Colonic mucosa (tissue), 4 donors: ENCODE data around the gene FASTK. TPM values are rescaled to one million over a fixed set of nuclear protein-coding genes. Genes with fewer than 3 reads are reported as not detected.

Source experiments
- DNase-seq: peaks from one replicate; pipeline ENCODE4 v3.0.0-alpha.2; 2020
- H3K27ac ChIP-seq: fragments of 200-600 bp; one replicate; pipeline ENCODE4 v1.8.0; 2021
- H3K27me3 ChIP-seq: fragments of 200-600 bp; one replicate; pipeline ENCODE4 v1.8.0; 2021
- H3K36me3 ChIP-seq: fragments of 200-600 bp; one replicate; pipeline ENCODE4 v1.8.0; 2021
- H3K4me1 ChIP-seq: fragments of 200-600 bp; one replicate; pipeline ENCODE4 v1.8.0; 2021; ENCODE audit warnings: mild to moderate bottlenecking
- H3K4me3 ChIP-seq: fragments of 200-600 bp; one replicate; pipeline ENCODE4 v1.8.0; 2021
- H3K9ac ChIP-seq, 2 donors: one replicate each; pipeline ENCODE4 v1.7.0; 2013; ENCODE audit warnings: control low read depth in 2 of 2, low read depth in 2 of 2, low read length in 2 of 2
- H3K9me3 ChIP-seq: fragments of 200-600 bp; one replicate; pipeline ENCODE4 v1.8.0; 2021
- CTCF ChIP-seq: fragments of 200-600 bp; IDR thresholded peaks from one replicate; pipeline ENCODE4 v1.8.0; 2022; ENCODE audit warnings: antibody characterized with exemption, mild to moderate bottlenecking
- intact Hi-C: fragments of 100-400 bp; cut with DNase I; formaldehyde crosslinking; loops from one replicate; pipeline ENCODE4 v1.14.1; 2022
- total RNA-seq, 2 donors: library from RNA; stranded (reverse); fragmentation: NEBNext Ultra II Directional in 1 of 2; extraction: Animal tissue kit (Norgen Biotek cat#: 25700) in 1 of 2; gene quantifications; one replicate each; pipeline ENCODE4 v1.2.1, GENCODE V29; 2021
- donor health status: healthy.
- donor health status: DM: no; HTN: no; CAD: no.
- donor health status: DM: no; HTN: no; CAD: no.

Gene FASTK
- total RNA-seq, 2 donors from 2014 or later, result 67.0 to 149 TPM

GRCh38 chr7:151126491-151127137, 46.0 kb upstream of the FASTK start:
- H3K4me1 ChIP-seq, result peaks cover 4% of the 10 kb centered on the region
- no peaks in the 10 kb centered on the region for H3K27me3 ChIP-seq
- TF ChIP-seq CTCF, result no peak
- intact Hi-C loops, result loop anchor here (10.0 kb wide), 1 partner anchor 118 kb away; the partner anchor contains the start of gene SMARCD3
- H3K36me3 ChIP-seq, result no peaks in the 10 kb centered on the region
- no peak overlapping the region for H3K4me3 ChIP-seq
- H3K27ac ChIP-seq, result peak overlapping the region; percentile 82
- H3K9me3 ChIP-seq, result no peaks in the 10 kb centered on the region
- peak; percentile 80 for DNase-seq
- no peak overlapping the region for H3K9ac ChIP-seq

GRCh38 chr7:151125846-151126481, 45.4 kb upstream of the FASTK start:
- Histone ChIP-seq H3K36me3 (no peaks in the 10 kb centered on the region), H3K27me3 (no peaks in the 10 kb centered on the region), H3K4me1 (peaks cover 4% of the 10 kb centered on the region), H3K9ac (peak overlapping the region; percentile 46 to 47), H3K27ac (peak overlapping the region; percentile 82), H3K4me3 (peak overlapping the region; percentile 37), H3K9me3 (no peaks in the 10 kb centered on the region)
- intact Hi-C loops, result loop anchor here (10.0 kb wide), 1 partner anchor 119 kb away; the partner anchor contains the start of gene SMARCD3
- no peak for TF ChIP-seq CTCF
- DNase-seq, result peak; percentile 83

DNA sequence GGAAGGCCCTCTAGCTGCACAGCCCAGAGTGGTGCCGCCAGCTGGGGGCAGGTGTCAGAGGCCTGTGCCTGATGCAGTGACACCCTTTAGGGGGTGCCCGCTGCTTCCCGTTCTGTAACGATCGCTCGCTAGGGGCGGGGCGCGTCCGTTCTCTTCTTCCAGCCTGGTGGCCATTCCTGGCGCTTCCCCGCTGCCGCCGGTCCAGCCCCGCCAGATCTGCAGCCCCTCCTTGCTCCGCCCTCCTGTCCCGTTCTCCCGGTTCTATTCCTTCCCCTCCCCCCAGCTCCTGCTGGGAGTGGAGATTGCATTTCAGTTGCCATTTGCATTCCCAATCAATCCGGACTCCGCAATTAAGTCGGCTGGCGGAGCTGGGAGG, 44.8 kb upstream of the FASTK start:
- TF ChIP-seq CTCF, result peak; percentile 14
- no peaks in the 10 kb centered on the region for H3K36me3 ChIP-seq
- peak overlapping the region; percentile 82 for H3K27ac ChIP-seq
- H3K27me3 ChIP-seq, result no peaks in the 10 kb centered on the region
- intact Hi-C loops, result loop anchor here (10.0 kb wide), 1 partner anchor 119 kb away; the partner anchor contains the start of gene SMARCD3
- peak overlapping the region; percentile 37 for H3K4me3 ChIP-seq
- peaks cover 4% of the 10 kb centered on the region for H3K4me1 ChIP-seq
- H3K9me3 ChIP-seq, result no peaks in the 10 kb centered on the region
- DNase-seq, result peak; percentile 74
- peak overlapping the region; percentile 46 to 47 for H3K9ac ChIP-seq

DNA sequence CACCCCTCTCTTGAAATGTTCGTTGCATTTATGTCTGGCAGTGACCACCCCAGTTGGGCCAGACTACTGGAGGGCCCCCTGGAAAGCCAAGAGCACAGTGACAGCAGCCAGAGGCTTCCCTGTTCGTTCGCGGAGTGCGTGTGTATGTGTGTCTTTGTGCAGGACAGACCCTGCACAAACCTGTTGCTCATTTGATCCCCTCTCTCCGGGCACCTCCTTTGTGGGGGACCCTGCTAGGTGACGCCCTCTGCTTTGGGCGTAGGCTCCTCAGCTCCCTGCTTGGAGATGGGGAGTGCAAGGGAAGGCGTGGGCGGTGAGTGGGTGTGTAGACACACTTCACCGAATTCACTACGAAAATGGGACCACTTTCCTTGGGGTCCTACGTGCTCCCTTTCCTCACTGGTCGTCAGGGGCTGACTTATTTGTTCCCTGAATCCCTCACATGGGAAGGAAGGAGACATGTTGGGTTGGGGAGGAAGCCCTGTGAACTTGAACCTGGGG, 44.3 kb upstream of the FASTK start:
- no peaks in the 10 kb centered on the region for H3K36me3 ChIP-seq
- peak overlapping the region; percentile 37 for H3K4me3 ChIP-seq
- intact Hi-C loops, result loop anchor here (1.0 to 10.0 kb wide), 3 partner anchors 47 to 177 kb away; partner anchors contain the start of gene SMARCD3
- TF ChIP-seq CTCF, result no peak
- H3K9ac ChIP-seq, result peak overlapping the region in 1 of 2 donors; percentile 46
- no peaks in the 10 kb centered on the region for H3K27me3 ChIP-seq
- no peaks in the 10 kb centered on the region for H3K9me3 ChIP-seq
- DNase-seq, result no peak
- H3K4me1 ChIP-seq, result peaks cover 4% of the 10 kb centered on the region
- H3K27ac ChIP-seq, result peak overlapping the region; percentile 82

DNA sequence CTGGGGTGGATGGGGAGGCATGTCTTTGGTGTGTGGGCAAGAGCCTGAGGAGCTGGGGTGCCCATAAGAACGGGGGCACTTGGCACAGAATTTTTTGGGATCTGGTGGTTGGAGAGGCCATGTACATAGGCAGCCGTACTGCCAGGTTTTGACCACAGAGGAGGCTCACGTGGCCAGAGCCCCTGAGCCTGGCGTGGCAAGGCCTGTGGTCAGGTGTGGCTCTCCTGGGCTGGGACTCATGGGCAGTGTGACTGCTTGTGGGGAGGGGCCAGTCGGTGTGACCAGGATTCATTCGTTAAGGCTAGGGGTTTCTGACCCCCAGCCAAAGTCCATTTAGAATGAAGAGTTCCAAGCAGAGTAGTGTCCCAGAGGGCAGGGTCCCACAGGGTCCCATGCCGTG, 43.9 kb upstream of the FASTK start:
- Histone ChIP-seq H3K9me3 (no peaks in the 10 kb centered on the region), H3K9ac (no peak overlapping the region), H3K4me3 (no peak overlapping the region), H3K27me3 (no peaks in the 10 kb centered on the region), H3K36me3 (no peaks in the 10 kb centered on the region), H3K4me1 (peaks cover 4% of the 10 kb centered on the region), H3K27ac (no peak overlapping the region)
- intact Hi-C loops, result loop anchor here (1.0 to 10.0 kb wide), 3 partner anchors 48 to 178 kb away; partner anchors contain the start of gene SMARCD3
- TF ChIP-seq CTCF, result no peak
- DNase-seq, result no peak
